Urinary bladder (tissue), 4 donors: ENCODE measurements around the gene HDDC2. TPM values are rescaled to one million over a fixed set of nuclear protein-coding genes. Genes with fewer than 3 reads are reported as not detected.

ENCODE experiments used
- DNase-seq: peaks from one replicate; pipeline ENCODE4 v3.0.0-alpha.2; 2015; ENCODE audit errors: extremely low spot score
- H3K27ac ChIP-seq: one replicate; pipeline ENCODE4 v1.5.1; 2013; ENCODE audit warnings: low read depth, mild to moderate bottlenecking, moderate library complexity
- H3K36me3 ChIP-seq: one replicate; pipeline ENCODE4 v1.6.1; 2013; ENCODE audit warnings: mild to moderate bottlenecking, moderate library complexity; ENCODE audit not compliant: insufficient read depth
- H3K4me1 ChIP-seq: one replicate; pipeline ENCODE4 v1.6.1; 2013; ENCODE audit warnings: mild to moderate bottlenecking, moderate library complexity; ENCODE audit not compliant: insufficient read depth
- H3K4me3 ChIP-seq: one replicate; pipeline ENCODE4 v1.5.1; 2013; ENCODE audit warnings: low read depth, low read length
- WGBS: extraction: QIAGEN DNeasy Blood & Tissue Kit; methylation state at CpG from one replicate; pipeline ENCODE4 v1.1.7; 2013; 5-methylcytosine and 5-hydroxymethylcytosine counted together
- polyA plus RNA-seq: library from polyadenylated mRNA; stranded (reverse); fragments of 200-250 nt; gene quantifications from one replicate; pipeline ENCODE4 v1.2.3, GENCODE V29; 2013
- total RNA-seq: library from RNA; depleted of rRNA; stranded (reverse); fragments of >200 nt; gene quantifications from one replicate; pipeline ENCODE4 v1.2.3, GENCODE V29; 2014
- donor health status: healthy with polysubstance abuse.
- donor health status: healthy.

The HDDC2 gene
- total and polyA plus RNA-seq, 2 donors, result 44.6 to 53.5 TPM

GRCh38 chr6:125252891-125253290 lies 48.9 kb downstream of the HDDC2 start:
- WGBS, result 89% methylated on average over 1 of the region's 1 CpG
- no peak overlapping the region for H3K4me3 ChIP-seq
- no peaks in the 10 kb centered on the region for H3K4me1 ChIP-seq
- H3K36me3 ChIP-seq, result no peaks in the 10 kb centered on the region
- no peak for DNase-seq
- no peak overlapping the region for H3K27ac ChIP-seq

GRCh38 chr6:125251516-125252220 lies 50.1 kb downstream of the HDDC2 start:
- H3K27ac ChIP-seq, result no peak overlapping the region
- H3K4me1 ChIP-seq, result no peaks in the 10 kb centered on the region
- no peak overlapping the region for H3K4me3 ChIP-seq
- DNase-seq, result no peak
- no peaks in the 10 kb centered on the region for H3K36me3 ChIP-seq
- 61% methylated on average over 6 of the region's 6 CpGs for WGBS

- Histone ChIP-seq H3K27ac (no peak overlapping the region), H3K4me3 (no peak overlapping the region), H3K36me3 (no peaks in the 10 kb centered on the region), H3K4me1 (no peaks in the 10 kb centered on the region)
- WGBS, result 85% methylated on average over 1 of the region's 1 CpG
- no peak for DNase-seq
These were observed 51.3 kb downstream of the HDDC2 start for GRCh38 chr6:125250511-125250910.

GRCh38 chr6:125248136-125248535 lies 53.6 kb downstream of the HDDC2 start:
- Histone ChIP-seq H3K4me3 (no peak overlapping the region), H3K36me3 (no peaks in the 10 kb centered on the region), H3K27ac (no peak overlapping the region), H3K4me1 (no peaks in the 10 kb centered on the region)
- DNase-seq, result no peak
- 92% methylated on average over 7 of the region's 7 CpGs for WGBS

- Histone ChIP-seq H3K27ac (no peak overlapping the region), H3K4me1 (no peaks in the 10 kb centered on the region), H3K4me3 (no peak overlapping the region), H3K36me3 (no peaks in the 10 kb centered on the region)
- no peak for DNase-seq
These were observed 55.2 kb downstream of the HDDC2 start for GRCh38 chr6:125246566-125246965.

GRCh38 chr6:125245523-125246264 lies 56.1 kb downstream of the HDDC2 start:
- 90% methylated on average over 7 of the region's 7 CpGs for WGBS
- no peak overlapping the region for H3K27ac ChIP-seq
- DNase-seq, result no peak
- no peak overlapping the region for H3K4me3 ChIP-seq
- no peaks in the 10 kb centered on the region for H3K4me1 ChIP-seq
- no peaks in the 10 kb centered on the region for H3K36me3 ChIP-seq

- H3K4me3 ChIP-seq, result no peak overlapping the region
- no peaks in the 10 kb centered on the region for H3K4me1 ChIP-seq
- no peak for DNase-seq
- no peaks in the 10 kb centered on the region for H3K36me3 ChIP-seq
- WGBS, result 88% methylated on average over 4 of the region's 4 CpGs
- no peak overlapping the region for H3K27ac ChIP-seq
These were observed 56.7 kb downstream of the HDDC2 start for GRCh38 chr6:125245109-125245508.

GRCh38 chr6:125237764-125238163 lies 64.0 kb downstream of the HDDC2 start:
- 90% methylated on average over 4 of the region's 4 CpGs for WGBS
- Histone ChIP-seq H3K4me3 (no peak overlapping the region), H3K4me1 (peaks cover 2% of the 10 kb centered on the region), H3K27ac (no peak overlapping the region), H3K36me3 (no peaks in the 10 kb centered on the region)
- DNase-seq, result no peak

- Histone ChIP-seq H3K4me1 (peaks cover 2% of the 10 kb centered on the region), H3K27ac (no peak overlapping the region), H3K4me3 (no peak overlapping the region), H3K36me3 (no peaks in the 10 kb centered on the region)
- 86% methylated on average over 5 of the region's 5 CpGs for WGBS
- no peak for DNase-seq
These were observed 65.0 kb downstream of the HDDC2 start for GRCh38 chr6:125236536-125237327.

GRCh38 chr6:125233202-125233601 lies 68.6 kb downstream of the HDDC2 start:
- Histone ChIP-seq H3K4me3 (no peak overlapping the region), H3K36me3 (no peaks in the 10 kb centered on the region), H3K27ac (no peak overlapping the region), H3K4me1 (peaks cover 2% of the 10 kb centered on the region)
- 24% methylated on average over 3 of the region's 3 CpGs for WGBS
- no peak for DNase-seq

GRCh38 chr6:125232466-125232865 lies 69.3 kb downstream of the HDDC2 start:
- Histone ChIP-seq H3K36me3 (no peaks in the 10 kb centered on the region), H3K4me3 (no peak overlapping the region), H3K4me1 (peaks cover 2% of the 10 kb centered on the region), H3K27ac (no peak overlapping the region)
- WGBS, result 51% methylated on average over 1 of the region's 1 CpG
- no peak for DNase-seq

GRCh38 chr6:125231574-125232343 lies 70.0 kb downstream of the HDDC2 start:
- H3K4me3 ChIP-seq, result no peak overlapping the region
- no peaks in the 10 kb centered on the region for H3K36me3 ChIP-seq
- H3K27ac ChIP-seq, result no peak overlapping the region
- H3K4me1 ChIP-seq, result peaks cover 2% of the 10 kb centered on the region
- 57% methylated on average over 7 of the region's 7 CpGs for WGBS
- no peak for DNase-seq

- 95% methylated on average over 1 of the region's 1 CpG for WGBS
- no peaks in the 10 kb centered on the region for H3K4me1 ChIP-seq
- no peak overlapping the region for H3K4me3 ChIP-seq
- DNase-seq, result no peak
- no peaks in the 10 kb centered on the region for H3K36me3 ChIP-seq
- no peak overlapping the region for H3K27ac ChIP-seq
These were observed 70.6 kb downstream of the HDDC2 start for GRCh38 chr6:125231133-125231532.
